GM04504 (cell line): ENCODE results near the gene SMAD3.

Experiments
- DNase-seq: peaks from one replicate; pipeline ENCODE4 v3.0.0-alpha.2; 2012; ENCODE audit warnings: low read depth

SMAD3 gene

GRCh38 chr15:67080900-67081431 is 15.6 kb downstream of the SMAD3 start:
- DNase-seq = peak; percentile 87

GRCh38 chr15:67082007-67082536 is 16.7 kb downstream of the SMAD3 start:
- no peak for DNase-seq

GRCh38 chr15:67083135-67083762 is 17.8 kb downstream of the SMAD3 start:
- no peak for DNase-seq

GRCh38 chr15:67084561-67084960 is 19.2 kb downstream of the SMAD3 start:
- no peak for DNase-seq

DNA sequence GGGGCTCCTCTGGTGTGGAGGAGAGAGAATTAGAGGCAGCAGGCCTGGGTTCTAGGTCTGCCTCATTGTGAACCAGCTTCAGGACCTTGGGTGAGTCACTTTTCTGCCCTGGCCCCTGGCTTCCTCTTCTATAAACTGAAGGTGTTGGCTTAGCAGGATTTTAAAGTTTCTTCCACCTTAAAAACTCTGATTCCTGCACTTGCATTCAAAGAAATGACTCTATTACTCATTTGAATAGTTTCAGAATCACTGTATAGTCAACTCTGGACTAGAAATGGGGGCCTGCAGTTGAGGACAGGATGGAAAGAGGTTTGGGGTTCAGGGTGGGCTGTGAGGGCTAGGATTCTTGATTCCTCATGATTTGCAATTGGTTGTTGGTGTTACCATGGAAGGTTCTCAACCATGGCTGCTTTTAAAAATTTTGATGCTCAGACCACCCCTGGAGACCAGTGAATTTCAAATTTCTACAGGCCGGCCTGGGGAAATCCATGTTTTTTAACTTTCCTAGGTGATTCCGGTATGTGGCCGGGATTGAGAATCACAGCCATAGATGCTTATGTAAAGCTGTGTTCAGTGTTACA is 19.9 kb downstream of the SMAD3 start:
- DNase-seq = no peak

DNA sequence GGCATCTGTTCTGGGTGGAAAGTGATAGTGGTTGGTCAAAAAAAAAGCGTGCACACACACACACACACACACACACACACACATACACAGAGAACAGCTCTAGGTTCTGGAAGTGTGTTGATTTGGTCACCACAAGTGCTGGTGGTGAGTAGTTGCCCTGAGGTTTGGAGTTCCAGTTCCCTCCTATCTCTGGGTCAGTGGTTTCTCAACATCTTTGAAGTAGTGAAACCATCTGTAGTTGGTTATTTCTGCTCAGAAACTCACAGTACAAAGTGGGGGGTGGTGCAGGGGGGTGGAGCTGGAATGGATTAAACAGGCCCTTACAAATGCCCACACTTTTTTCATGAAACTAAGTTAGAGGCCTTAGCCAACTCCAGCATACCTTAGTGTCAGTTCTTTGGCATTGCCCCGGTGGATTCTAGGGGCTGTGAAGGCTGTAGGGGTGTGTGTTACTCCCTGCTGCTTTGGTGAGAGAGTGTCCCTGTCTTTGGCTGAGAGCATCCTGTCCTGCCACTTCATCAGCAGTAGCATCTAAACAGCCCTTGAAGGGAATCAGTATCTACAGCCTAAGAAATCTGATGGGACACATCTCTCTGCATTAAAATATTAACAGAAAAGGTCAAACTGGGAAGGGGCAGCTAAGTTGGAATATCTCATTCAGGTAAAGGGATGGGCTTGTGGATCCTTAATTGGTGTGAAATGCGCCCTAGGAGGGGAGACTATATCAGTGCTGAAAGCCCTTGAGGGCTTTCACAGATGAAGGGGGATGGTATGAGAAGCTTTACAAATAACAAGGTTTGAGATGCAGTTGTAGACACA is 20.6 kb downstream of the SMAD3 start:
- DNase-seq = peak; percentile 85

DNA sequence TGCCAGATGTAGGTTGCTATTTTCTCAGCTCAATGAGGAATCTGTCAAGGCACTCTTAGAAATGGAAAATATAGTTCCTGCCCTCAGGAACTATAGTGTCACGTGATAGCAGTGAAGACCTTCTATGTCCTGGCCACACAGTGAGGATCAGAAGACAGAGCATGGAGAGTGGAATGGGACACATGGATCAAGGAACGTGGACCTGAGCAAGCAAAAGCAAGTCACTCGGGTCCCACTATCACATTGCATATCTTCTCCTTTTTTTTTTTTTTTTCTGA is 21.2 kb downstream of the SMAD3 start:
- DNase-seq = no peak

GRCh38 chr15:67087507-67088172 is 22.2 kb downstream of the SMAD3 start:
- no peak for DNase-seq

DNA sequence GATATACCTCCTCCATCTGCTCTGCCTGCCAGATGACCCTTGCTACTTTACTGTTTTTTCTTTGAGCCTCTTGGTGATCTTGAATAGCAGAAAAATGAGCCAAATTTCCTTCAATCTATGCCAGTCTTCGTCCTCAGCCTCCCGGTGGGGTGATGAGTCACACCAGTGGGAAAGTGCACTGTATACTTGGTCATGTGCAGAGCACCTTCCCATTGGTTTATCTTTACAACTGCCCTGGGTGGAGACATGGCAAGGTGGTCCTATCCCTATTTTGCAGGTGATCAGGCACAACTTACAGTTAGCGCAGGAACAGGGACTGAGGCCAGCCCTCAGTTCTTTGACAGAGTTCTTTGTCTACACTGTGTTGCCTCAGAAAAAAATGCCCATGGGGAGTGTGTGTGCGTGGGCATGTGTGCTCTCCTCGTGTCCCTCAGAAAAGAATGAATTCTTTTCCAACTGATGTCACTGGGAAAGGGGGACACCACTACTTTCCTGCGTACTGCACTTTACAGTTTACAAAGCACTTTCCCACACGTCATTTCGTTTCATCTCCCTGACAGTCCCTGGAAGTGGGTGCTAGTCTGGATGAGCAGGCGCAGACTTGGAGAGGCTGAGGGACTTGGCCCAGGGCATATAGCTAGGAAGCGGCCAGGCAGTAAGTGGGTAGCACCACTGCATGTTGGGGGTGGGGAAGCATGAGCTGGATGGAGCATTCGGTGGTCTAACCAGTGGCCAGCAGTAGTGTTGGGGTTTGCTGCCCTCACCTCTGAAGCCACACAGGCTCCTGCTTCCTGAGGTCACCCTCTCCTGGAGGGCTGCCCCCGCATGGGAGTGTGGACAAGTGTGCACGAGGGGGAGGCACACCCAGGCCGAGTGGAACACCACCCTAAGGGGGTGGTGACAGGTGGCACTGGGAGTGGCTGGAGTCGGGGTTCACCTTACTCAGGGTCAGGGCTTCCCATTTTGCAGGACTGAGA is 24.1 kb downstream of the SMAD3 start:
- no peak for DNase-seq

DNA sequence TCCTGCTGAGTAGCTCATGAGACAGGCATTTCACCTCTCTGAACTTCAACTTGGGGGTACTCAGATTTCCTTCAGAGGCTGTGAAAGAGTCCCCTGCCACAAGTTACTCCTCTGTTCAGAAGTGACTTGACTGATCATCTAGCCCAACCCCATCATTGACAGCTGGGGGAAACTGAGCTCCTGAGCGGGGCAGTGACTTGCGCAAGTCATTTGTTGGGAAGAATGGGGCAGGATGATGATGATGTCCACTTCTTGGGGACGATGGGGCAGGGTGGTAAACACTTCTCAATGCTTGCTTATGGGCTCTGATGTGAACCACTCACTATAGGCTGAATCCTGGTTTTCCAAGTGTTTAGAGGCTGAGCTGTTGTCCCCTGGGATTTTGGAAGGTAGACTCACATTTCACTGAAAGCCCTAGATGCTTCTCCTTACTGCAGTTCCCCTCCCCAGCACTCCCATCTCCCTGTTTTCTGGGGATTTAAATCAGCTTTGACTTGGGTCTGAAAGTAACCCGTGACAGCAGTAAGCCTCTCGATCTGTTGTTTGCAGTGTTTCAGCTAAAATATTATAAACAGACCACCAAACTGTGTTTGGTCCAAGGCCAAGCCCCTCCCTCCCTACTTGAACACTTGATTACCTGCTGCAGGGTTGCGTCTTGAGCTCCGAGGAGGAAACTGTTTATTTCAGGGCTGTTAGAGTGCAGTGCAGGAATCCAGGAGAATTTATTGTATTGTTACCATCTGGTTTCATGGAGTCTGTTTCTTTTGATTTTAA is 25.1 kb downstream of the SMAD3 start:
- DNase-seq = no peak

DNA sequence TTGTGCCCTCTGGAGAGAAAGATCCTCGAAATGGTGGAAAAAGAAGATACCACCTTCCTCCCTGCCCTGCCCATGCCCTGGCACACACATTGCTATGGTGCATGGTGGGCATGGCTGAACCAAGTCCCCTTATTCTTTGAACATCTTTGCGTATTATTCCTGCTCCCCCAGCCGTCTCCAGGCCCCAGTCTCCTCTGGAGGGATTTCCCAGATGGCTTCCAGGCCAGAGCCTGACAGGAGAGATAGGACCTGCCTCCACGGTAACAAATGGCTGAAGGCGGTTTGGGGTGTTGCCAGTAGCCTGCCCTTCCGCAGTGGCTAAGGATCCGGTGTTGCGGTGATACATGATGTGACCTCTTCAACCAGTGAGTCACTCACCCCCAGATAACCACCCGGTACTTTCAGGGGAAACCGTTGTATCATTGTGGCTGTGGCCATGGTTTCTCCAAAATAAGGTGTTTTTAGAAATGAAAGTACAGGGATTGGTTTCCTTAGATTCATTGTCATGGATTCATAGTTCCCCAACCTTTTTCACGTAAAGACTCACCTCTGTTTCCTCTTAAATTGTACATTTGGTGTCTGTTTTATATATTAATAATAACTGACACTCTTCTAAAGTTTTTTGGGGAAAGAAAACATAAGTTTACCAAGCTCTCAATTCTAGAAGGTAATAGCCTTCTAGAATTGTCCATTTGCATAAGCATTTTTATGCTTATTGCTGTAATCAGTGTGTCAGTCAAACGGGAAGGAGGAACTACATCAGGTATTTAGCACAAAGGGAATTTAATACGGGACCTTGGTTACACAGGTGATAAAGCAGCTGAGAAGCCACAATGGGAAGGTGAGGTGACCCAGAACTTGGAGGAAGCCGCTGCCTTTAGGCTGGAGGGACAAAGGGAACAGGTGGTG is 25.9 kb downstream of the SMAD3 start:
- peak; percentile 82 for DNase-seq

- DNase-seq = no peak
Measured at GRCh38 chr15:67091980-67092677, 26.7 kb downstream of the SMAD3 start.

DNA sequence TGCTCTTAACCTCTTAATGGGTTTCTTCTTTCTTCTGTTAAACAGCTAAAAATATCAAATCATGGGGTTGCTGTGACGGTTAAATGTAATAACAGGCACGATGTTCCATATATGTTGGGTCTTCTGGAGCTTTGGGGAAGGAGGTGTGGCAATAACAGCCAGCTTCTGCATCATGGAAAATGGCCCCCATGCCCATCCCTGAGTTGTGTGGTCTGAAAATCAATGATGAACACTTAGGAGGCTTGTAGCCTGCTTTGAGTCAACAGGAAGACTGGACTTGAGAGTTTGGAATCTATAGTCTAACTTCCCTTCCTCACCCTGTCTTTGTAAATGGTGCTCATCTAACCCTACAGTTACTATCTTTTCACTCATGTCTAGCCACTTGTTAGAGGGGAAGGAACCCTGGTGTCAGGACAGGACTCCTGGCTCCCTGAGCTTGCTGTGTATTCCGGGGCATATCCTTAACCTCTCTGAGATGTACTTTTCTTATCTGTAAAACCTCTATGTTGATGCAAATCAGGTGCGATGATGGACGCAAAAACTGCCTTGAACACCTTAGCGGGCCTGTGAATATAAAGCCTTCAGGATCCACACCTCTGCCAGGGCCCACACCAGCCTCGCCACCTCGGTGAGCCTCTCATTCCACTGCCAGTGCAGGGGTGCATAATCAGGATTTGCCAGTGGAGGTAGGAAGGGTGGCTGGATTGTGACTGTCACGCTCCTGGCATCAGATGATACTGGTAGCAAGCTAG is 27.5 kb downstream of the SMAD3 start:
- DNase-seq = no peak

DNA sequence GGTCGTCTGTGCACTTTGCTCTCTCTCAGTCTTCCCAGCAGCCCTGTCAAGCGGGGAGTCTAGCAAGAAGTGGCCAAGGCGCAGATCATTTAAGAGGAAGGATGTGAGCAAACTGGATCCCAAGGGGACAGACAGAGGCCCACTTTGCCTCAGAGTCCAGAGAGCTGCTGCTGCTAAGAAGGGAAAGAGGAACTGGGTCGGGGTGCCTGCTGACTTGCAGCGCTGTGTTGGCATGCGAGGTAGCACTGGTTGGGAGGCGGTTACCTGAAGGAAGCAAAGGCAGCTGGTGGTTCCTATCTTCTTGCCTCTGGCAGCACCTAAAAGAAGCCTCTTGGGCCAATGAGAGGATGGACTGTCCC is 28.1 kb downstream of the SMAD3 start:
- no peak for DNase-seq

- DNase-seq = no peak
Measured at GRCh38 chr15:67094001-67094826, 28.8 kb downstream of the SMAD3 start.

- DNase-seq = no peak
Measured at GRCh38 chr15:67095912-67096311, 30.5 kb downstream of the SMAD3 start.
